ENCODE results near the gene SLC24A3. TPM values are rescaled to one million over a fixed set of nuclear protein-coding genes. Genes with fewer than 3 reads are reported as not detected.

Gene SLC24A3
- total RNA-seq, 1 donor from 2014 or later = 0.51 TPM

GRCh38 chr20:19603376-19603750 lies 390.9 kb downstream of the SLC24A3 start:
- Mint-ChIP-seq H3K27ac (ENCODE audit: unreplicated experiment) (no peak overlapping the region), H3K27me3 (ENCODE audit: low read depth) (peaks cover 11% of the 10 kb centered on the region), H3K9me3 (no peaks in the 10 kb centered on the region), H3K4me1 (no peaks in the 10 kb centered on the region), H3K4me3 (no peak overlapping the region), H3K36me3 (ENCODE audit: low read depth) (no peaks in the 10 kb centered on the region)
- TF ChIP-seq CTCF (conservative IDR thresholded peaks at IDR 0.05) = no peak
- DNase-seq (ENCODE audit: low read depth, low spot score) = no peak

DNA sequence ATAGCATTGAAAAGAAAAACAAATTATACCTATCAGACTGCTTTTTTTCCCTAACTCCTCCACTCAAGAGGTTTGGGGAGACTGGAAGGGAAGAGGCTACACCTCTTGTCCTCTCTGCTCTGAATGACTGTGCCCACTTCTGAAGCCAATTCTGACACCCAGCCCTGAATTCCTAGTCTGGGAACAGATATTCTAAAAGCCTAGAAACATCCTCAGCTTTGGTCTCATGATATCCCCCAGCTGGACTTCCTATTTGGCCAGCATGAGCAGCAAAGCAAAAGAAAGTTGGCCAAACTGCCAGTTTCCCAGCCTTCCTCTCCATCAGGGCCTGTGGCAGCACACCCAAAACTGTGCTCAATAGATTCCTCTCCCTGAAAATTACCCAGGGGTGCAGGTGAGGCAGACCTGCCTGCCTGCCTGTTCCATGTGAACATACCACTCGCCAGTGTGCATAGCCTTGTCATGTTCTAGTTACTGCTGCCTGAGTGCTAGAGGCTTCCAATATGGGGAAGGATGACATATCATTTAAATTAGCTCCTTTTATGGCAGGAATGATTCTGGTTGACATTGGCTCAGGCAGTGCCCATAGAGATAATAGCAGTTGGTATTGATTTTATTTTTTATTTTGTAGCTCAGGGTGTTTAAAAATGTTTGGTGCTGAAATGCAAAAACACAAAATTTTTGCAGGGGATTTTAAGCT lies 393.5 kb downstream of the SLC24A3 start:
- no peak overlapping the region for H3K27ac Mint-ChIP-seq (ENCODE audit: unreplicated experiment)
- H3K27me3 Mint-ChIP-seq (ENCODE audit: low read depth) = peaks cover 18% of the 10 kb centered on the region

GRCh38 chr20:19609642-19610223 lies 397.3 kb downstream of the SLC24A3 start:
- Mint-ChIP-seq H3K4me3 (no peak overlapping the region), H3K36me3 (ENCODE audit: low read depth) (no peaks in the 10 kb centered on the region), H3K4me1 (no peaks in the 10 kb centered on the region), H3K9me3 (no peaks in the 10 kb centered on the region), H3K27ac (ENCODE audit: unreplicated experiment) (no peak overlapping the region), H3K27me3 (ENCODE audit: low read depth) (peaks cover 34% of the 10 kb centered on the region)
- DNase-seq (ENCODE audit: low read depth, low spot score) = no peak
- no peak for TF ChIP-seq CTCF (conservative IDR thresholded peaks at IDR 0.05)

More for the DNA sequence above, 393.5 kb downstream of the SLC24A3 start:
- Mint-ChIP-seq H3K4me3 (no peak overlapping the region), H3K4me1 (no peaks in the 10 kb centered on the region), H3K9me3 (no peaks in the 10 kb centered on the region), H3K36me3 (ENCODE audit: low read depth) (no peaks in the 10 kb centered on the region)
- DNase-seq (ENCODE audit: low read depth, low spot score) = no peak
- no peak for TF ChIP-seq CTCF (conservative IDR thresholded peaks at IDR 0.05)

- Mint-ChIP-seq H3K27ac (ENCODE audit: unreplicated experiment) (no peak overlapping the region), H3K27me3 (ENCODE audit: low read depth) (peaks cover 40% of the 10 kb centered on the region), H3K4me3 (no peak overlapping the region), H3K9me3 (no peaks in the 10 kb centered on the region), H3K36me3 (ENCODE audit: low read depth) (no peaks in the 10 kb centered on the region), H3K4me1 (peaks cover 3% of the 10 kb centered on the region)
- DNase-seq (ENCODE audit: low read depth, low spot score) = no peak
- TF ChIP-seq CTCF (conservative IDR thresholded peaks at IDR 0.05) = no peak
These were observed 403.2 kb downstream of the SLC24A3 start for GRCh38 chr20:19615629-19616028.

GRCh38 chr20:19616081-19616480 lies 403.6 kb downstream of the SLC24A3 start:
- H3K27ac Mint-ChIP-seq (ENCODE audit: unreplicated experiment) = no peak overlapping the region

More at GRCh38 chr20:19616081-19616480, 403.6 kb downstream of the SLC24A3 start:
- Mint-ChIP-seq H3K4me3 (no peak overlapping the region), H3K9me3 (no peaks in the 10 kb centered on the region), H3K4me1 (peaks cover 4% of the 10 kb centered on the region), H3K36me3 (ENCODE audit: low read depth) (no peaks in the 10 kb centered on the region), H3K27me3 (ENCODE audit: low read depth) (peaks cover 43% of the 10 kb centered on the region)
- DNase-seq (ENCODE audit: low read depth, low spot score) = no peak
- TF ChIP-seq CTCF (conservative IDR thresholded peaks at IDR 0.05) = no peak
